CD4-positive, alpha-beta T cell treated with Interleukin-17A for 1 hour (primary cell): ENCODE measurements around the gene LATS2.
"Not testable (repeated sequence)": the region's sequence is repeated elsewhere in the genome, so short reads cannot be mapped to it uniquely, and the experiment has no call there.

Source experiments
- DNase-seq: peaks from one replicate; pipeline ENCODE4 v3.0.0-alpha.2; 2020

LATS2 gene

GRCh38 chr13:21075011-21075378 is 13.6 kb upstream of the LATS2 start:
- DNase-seq = peak; percentile 35

- DNase-seq = no peak
Measured at GRCh38 chr13:21074546-21074945, 13.2 kb upstream of the LATS2 start.

- DNase-seq = no peak
Measured at GRCh38 chr13:21071924-21072323, 10.5 kb upstream of the LATS2 start.

GRCh38 chr13:21071015-21071414 is 9.6 kb upstream of the LATS2 start:
- DNase-seq = no peak

- no peak for DNase-seq
Measured at GRCh38 chr13:21069561-21070004, 8.2 kb upstream of the LATS2 start.

GRCh38 chr13:21067848-21068247 is 6.5 kb upstream of the LATS2 start:
- DNase-seq = no peak

- no peak for DNase-seq
Measured at GRCh38 chr13:21066946-21067345, 5.6 kb upstream of the LATS2 start.

GRCh38 chr13:21065686-21066085 is 4.3 kb upstream of the LATS2 start:
- no peak for DNase-seq

- no peak for DNase-seq
Measured at GRCh38 chr13:21063031-21063430, 1.6 kb upstream of the LATS2 start.

- no peak for DNase-seq
Measured at GRCh38 chr13:21060338-21061028, 903 bp downstream of the LATS2 start.

GRCh38 chr13:21059641-21060337 is 1.6 kb downstream of the LATS2 start:
- DNase-seq = no peak

- no peak for DNase-seq
Measured at GRCh38 chr13:21058361-21058760, 3.0 kb downstream of the LATS2 start.

- DNase-seq = no peak
Measured at GRCh38 chr13:21055511-21056045, 5.8 kb downstream of the LATS2 start.

- no peak for DNase-seq
Measured at GRCh38 chr13:21055016-21055415, 6.4 kb downstream of the LATS2 start.

- DNase-seq = no peak
Measured at GRCh38 chr13:21054313-21054712, 7.1 kb downstream of the LATS2 start.

- DNase-seq = no peak
Measured at GRCh38 chr13:21053231-21053630, 8.2 kb downstream of the LATS2 start.

GRCh38 chr13:21051675-21052074 is 9.7 kb downstream of the LATS2 start:
- DNase-seq = no peak

GRCh38 chr13:21050288-21051197 is 10.8 kb downstream of the LATS2 start:
- DNase-seq = no peak

- DNase-seq = not testable (repeated sequence)
Measured at GRCh38 chr13:21049731-21050130, 11.7 kb downstream of the LATS2 start.

GRCh38 chr13:21048901-21049698 is 12.3 kb downstream of the LATS2 start:
- DNase-seq = no peak

- no peak for DNase-seq
Measured at GRCh38 chr13:21047591-21048282, 13.6 kb downstream of the LATS2 start.

GRCh38 chr13:21047087-21047486 is 14.3 kb downstream of the LATS2 start:
- DNase-seq = no peak
